8988T (cell line): ENCODE data around the gene FARS2.
"Not testable (repeated sequence)": the region's sequence is repeated elsewhere in the genome, so short reads cannot be mapped to it uniquely, and the experiment has no call there.

ENCODE experiments used
- DNase-seq: peaks from one replicate; pipeline ENCODE4 v3.0.0; 2011

Gene FARS2

GRCh38 chr6:5653801-5654200 lies 392.5 kb downstream of the FARS2 start:
- no peak for DNase-seq

GRCh38 chr6:5656226-5656625 lies 394.9 kb downstream of the FARS2 start:
- no peak for DNase-seq

GRCh38 chr6:5656695-5657094 lies 395.4 kb downstream of the FARS2 start:
- DNase-seq, result not testable (repeated sequence)

GRCh38 chr6:5657684-5658430 lies 396.5 kb downstream of the FARS2 start:
- DNase-seq, result no peak

- DNase-seq, result no peak
Measured at GRCh38 chr6:5659467-5659866, 398.2 kb downstream of the FARS2 start.

DNA sequence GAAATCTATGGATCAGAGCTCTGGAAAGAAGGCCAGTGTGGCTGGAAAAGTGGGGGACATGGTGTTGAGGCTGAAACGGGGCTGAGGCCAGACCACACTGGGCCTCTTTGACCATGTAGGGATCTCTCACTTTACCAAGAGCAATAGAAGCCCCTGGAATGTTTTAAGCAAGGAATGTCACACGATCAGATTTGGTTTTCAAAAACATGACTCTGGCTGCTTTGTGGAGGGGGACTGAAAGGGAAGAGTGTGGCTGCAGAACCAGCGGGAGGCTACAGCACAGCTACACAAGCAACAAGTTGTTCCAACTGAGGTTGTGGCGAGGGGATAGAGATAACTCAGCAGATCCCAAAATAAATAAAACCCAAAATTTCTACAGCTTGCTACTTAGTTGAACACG lies 399.5 kb downstream of the FARS2 start:
- no peak for DNase-seq

GRCh38 chr6:5662797-5663196 lies 401.5 kb downstream of the FARS2 start:
- DNase-seq, result no peak

GRCh38 chr6:5663259-5663658 lies 401.9 kb downstream of the FARS2 start:
- no peak for DNase-seq

- DNase-seq, result no peak
Measured at GRCh38 chr6:5663739-5664138, 402.4 kb downstream of the FARS2 start.

DNA sequence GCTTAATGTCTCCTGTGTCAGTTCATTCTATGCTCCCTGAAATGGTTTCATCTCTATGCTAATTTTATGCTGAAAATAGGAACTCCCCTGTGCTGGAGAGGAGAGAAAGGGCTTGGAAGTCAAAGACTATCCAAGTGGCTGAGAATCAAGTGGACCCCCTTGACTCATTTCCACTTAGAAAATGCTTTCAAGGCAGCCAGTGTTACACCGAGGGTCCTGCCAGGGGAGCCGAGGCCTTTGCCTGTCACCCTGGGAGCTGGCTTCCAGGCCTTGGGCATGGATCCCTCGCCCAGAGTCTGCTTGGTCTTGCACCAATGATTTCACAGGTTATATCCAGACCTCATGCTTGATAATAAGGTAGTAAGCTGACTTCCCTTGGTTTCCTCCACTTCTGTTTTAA lies 402.8 kb downstream of the FARS2 start:
- no peak for DNase-seq

GRCh38 chr6:5665173-5665572 lies 403.9 kb downstream of the FARS2 start:
- no peak for DNase-seq

DNA sequence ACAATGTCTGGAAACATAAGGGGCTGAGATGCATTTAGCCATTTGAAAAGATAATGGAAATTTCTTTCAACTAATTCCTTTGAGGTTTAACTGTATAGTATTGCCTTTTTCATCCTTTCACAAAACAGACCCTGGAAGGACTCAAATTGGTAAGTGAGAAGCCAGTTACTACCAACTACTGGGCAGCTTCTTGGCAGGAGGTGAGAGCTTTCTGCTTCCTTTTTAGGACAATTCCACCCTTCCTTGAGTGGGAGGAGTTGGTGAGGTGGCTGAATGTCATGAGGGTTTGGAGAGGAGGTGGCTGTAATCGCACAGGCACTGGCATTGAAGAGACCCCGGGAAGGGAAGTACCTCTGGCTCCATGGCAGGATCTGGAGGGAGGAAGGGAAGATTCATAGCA lies 404.4 kb downstream of the FARS2 start:
- DNase-seq, result no peak

DNA sequence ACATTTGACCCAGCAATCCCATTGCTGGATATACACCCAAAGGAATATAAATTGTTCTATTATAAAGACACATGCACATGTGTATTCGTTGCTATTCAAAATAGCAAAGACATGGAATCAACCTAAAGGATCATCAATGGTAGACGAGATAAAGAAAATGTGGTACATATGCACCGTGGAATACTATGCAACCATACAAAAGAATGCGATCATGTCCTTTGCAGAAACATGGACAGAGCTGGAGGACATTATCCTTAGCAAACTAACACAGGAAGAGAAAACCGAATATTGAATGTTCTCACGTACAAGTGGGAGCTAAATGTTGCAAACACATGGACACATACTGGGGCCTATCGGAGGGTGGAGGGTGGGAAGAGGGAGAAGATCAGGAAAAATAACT lies 405.4 kb downstream of the FARS2 start:
- no peak for DNase-seq

DNA sequence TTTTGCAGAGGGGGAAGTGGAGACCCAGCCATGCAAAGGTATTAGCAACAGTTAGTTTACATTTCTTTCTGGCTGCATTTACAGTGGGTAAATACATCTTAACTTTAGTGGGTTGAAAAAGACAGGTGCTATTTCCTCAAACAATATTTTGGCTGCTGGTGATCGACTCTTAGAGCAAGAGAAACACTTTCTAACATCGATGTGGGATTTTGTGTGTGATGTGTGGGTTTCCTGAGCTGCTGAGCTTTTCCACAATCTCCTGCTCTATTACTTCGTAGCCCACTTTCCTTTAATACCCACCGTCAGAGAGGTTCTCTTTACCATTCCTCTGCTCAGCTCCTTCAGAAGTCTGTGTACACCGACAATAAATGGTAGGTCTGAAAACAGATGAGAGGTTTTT lies 406.4 kb downstream of the FARS2 start:
- DNase-seq, result no peak

- DNase-seq, result no peak
Measured at GRCh38 chr6:5670381-5670780, 409.1 kb downstream of the FARS2 start.

DNA sequence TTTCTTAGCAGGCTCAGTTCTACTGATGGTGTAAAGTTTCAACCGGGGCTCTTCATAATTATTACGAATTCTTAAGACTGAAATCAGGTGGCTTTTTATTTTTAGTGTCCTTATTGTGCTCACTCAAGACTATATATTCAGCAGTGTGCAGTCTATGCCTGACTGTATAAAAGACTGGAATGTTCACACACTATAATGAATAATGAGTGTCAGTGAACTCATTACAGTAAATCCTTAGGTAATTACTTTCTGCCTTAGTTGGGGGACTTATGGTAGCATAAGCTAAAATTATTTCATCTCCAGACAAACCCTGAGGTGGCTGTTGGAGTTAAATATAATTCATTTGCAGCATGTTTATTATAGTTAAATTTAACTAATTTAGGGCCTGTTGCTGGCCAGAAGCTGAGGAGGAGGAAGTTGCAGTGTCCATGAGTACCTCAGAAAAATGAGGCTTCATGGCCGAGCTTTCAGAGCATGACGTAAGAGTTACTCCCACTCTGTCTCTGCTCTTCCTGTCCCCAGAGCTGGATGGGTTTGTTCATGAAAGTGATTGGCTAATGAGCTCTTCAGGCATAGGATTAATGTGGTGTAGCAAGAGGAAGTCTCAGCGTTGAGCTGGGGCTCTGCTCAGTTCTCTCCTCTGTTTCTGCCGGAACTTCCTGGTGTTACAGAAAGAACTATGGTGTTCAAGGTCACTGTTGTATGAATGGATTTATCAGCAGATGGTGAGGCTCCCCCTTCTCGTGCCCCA lies 409.7 kb downstream of the FARS2 start:
- no peak for DNase-seq

DNA sequence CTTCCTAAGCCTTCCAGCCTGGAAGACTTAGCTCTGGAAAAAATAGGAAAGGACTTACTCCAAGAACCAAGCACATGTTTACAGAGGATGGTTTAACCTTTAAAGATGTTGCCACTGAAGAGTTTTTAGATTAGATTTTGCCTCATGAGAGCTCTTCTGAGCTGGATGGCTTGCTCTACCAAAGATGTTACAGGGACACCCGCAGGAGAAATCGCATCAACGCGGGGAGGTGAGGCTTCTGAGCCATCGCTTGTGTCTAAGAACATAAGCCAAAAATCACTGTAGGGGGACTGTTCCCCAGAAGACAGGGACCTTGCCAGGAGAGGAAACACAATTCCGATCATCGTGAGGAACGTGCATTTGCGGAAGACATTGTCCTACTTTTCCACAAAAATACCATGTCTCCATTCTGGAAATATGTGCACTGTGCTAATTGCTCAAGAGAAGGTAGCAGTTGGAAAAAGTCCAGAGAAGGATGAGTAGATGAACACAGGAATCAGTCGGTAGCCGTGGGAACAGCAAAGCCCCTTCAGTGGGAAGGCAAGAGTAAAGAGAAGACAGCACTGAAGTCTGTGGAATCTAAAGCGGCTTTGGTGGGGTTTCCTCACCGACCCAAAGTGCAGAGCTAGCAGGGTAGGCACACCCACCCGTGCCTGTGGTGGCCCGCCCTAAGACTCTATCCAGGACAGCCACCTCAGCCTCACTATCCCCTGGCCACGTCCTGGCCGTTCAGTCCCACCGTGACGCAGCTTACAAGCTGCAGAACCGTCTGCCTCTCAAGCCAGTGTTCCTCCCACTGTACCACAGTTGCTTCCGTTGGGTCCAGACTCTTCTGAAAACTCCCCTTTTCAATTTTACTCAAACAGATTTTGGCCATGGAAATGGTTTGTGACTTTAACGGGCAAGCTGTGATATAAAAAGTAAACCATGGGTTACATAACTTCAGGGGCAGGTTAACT lies 410.6 kb downstream of the FARS2 start:
- DNase-seq, result no peak

DNA sequence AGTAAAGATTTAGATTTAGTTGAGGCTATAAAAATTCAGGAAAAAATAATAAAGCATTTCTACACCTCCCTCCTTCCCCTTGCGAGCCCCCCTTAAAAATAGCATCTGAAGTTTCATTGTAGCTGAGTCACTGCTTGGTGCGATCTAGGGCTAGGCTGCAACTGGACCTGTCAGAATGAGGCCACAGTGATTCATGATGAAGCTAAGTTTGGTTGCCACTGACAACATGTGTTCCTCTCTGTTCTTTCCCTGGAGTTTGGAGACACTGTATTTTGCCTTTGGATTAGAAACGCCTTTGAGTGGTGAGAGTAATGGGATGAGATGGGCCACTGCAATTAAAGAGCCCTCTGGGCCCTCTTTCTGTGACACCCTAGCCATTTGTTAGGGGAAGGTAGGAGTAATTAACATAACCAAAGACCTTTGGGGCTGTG lies 411.3 kb downstream of the FARS2 start:
- DNase-seq, result no peak

DNA sequence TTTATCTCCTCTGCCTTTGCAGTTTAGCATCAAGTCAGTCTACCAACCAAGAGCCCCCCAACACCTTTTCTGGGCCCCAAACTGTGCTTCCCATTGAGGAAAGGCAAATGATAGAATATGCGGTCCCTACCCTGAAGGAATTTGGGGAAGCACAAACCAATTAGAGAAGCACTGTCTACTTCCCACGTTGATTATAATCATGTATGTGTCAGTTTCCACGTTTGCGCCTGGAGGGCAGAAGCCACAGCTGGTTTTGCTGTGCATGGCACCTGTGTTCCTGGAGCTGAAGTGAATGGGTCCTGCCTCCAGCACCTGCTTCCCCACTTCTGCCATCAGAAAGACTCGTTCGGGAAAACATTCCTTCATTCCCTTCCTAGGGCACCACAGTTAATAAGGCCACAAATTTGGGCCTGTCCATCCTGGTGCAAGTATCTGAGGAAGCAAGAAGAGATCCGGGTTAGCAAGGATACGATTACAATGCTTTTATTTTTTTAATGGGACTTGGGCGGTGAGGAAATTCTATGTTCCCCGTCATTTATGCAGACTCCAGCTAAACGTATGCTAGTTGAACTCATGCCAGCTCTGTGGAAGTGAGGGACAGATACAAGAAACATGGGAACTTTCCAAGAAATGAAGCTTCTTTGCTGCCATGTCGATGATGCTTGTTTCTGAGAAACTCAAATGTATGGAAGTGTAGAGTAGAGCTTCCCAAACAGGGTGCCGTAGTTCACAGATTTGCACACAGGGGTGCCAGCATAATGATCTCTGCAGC lies 411.9 kb downstream of the FARS2 start:
- no peak for DNase-seq

- DNase-seq, result no peak
Measured at GRCh38 chr6:5674141-5674540, 412.8 kb downstream of the FARS2 start.

GRCh38 chr6:5674721-5675120 lies 413.4 kb downstream of the FARS2 start:
- DNase-seq, result no peak

DNA sequence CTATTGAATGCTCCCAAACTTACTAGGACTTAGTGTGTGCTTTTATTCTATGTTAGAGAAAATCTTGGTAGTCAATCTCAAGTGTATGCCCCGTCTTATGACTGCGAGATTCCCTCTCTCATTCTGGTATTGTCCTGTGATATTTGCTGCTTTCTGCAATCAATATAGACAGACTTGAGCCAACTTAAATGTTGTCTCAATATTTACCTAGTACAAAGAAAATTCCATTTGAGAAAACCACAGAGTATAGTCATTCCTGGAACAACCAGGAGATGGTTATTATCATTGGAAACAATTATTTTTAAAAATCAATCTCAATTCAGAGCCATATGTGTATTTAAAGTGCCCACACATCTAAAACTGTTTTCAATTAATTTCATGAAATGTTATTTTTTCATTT lies 415.4 kb downstream of the FARS2 start:
- DNase-seq, result no peak
